HepG2 (cell line): ENCODE results near the gene TPD52L2. TPM values are rescaled to one million over a fixed set of nuclear protein-coding genes. Genes with fewer than 3 reads are reported as not detected.

Source experiments
- CENPT ChIP-seq: sonication (generic); formaldehyde crosslinking; IDR thresholded peaks from 2 replicates; pipeline ENCODE4 v1.8.0; 2022; ENCODE audit warnings: low read depth, mild to moderate bottlenecking, moderate library complexity, missing genetic modification reagents
- DMAP1 ChIP-seq: IDR thresholded peaks from 2 replicates; pipeline ENCODE4 v1.6.1; 2016
- DNMT1 ChIP-seq: sonication (generic); formaldehyde crosslinking; IDR thresholded peaks from 2 replicates; pipeline ENCODE4 v1.5.1; 2020; ENCODE audit warnings: mild to moderate bottlenecking, missing genetic modification reagents
- ELK4 ChIP-seq: sonication (generic); formaldehyde crosslinking; IDR thresholded peaks from 2 replicates; pipeline ENCODE4 v1.9.0; 2021; ENCODE audit warnings: missing genetic modification reagents, borderline replicate concordance
- HIVEP1 ChIP-seq: sonication (generic); formaldehyde crosslinking; IDR thresholded peaks from 2 replicates; pipeline ENCODE4 v1.4.0; 2020; ENCODE audit warnings: mild to moderate bottlenecking, missing genetic modification reagents
- IKZF5 ChIP-seq: IDR thresholded peaks from 2 replicates; pipeline ENCODE4 v1.6.1; 2018; ENCODE audit warnings: missing genetic modification reagents, mild to moderate bottlenecking, missing compliant biosample characterization
- IRF1 ChIP-seq: sonication (generic); formaldehyde crosslinking; IDR thresholded peaks from 2 replicates; pipeline ENCODE4 v1.4.0; 2020; ENCODE audit warnings: low read depth, mild to moderate bottlenecking, missing genetic modification reagents
- JUNB ChIP-seq: sonication (generic); formaldehyde crosslinking; IDR thresholded peaks from 2 replicates; pipeline ENCODE4 v1.8.0; 2022; ENCODE audit warnings: missing genetic modification reagents, mild to moderate bottlenecking, borderline replicate concordance
- KDM5B ChIP-seq: sonication (generic); formaldehyde crosslinking; IDR thresholded peaks from 2 replicates; pipeline ENCODE4 v1.4.0; 2020; ENCODE audit warnings: missing genetic modification reagents, mild to moderate bottlenecking, borderline replicate concordance
- LCORL ChIP-seq, 2 experiments: fragments of 450-650 bp in 1 of 2; sonication (generic) in 1 of 2; formaldehyde crosslinking in 1 of 2; IDR thresholded peaks; 2 replicates each; pipeline versions ENCODE4 v1.5.0 to v1.6.1; 2017 to 2020; ENCODE audit warnings: antibody characterized with exemption in 1 of 2, missing genetic modification reagents in 1 of 2
- MAF1 ChIP-seq: sonication (generic); formaldehyde crosslinking; IDR thresholded peaks from 2 replicates; pipeline ENCODE4 v1.5.0; 2020; ENCODE audit warnings: missing genetic modification reagents, borderline replicate concordance
- MAFK ChIP-seq, 2 experiments: IDR thresholded peaks in 1 of 2; conservative IDR thresholded peaks in 1 of 2; 2 replicates each; pipeline ENCODE4 v1.6.1; 2011; ENCODE audit warnings: improper control_type of control experiment in 2 of 2, low read length in 2 of 2
- MATR3 ChIP-seq: sonication (generic); formaldehyde crosslinking; IDR thresholded peaks from 2 replicates; pipeline ENCODE4 v1.4.0; 2020; ENCODE audit warnings: missing genetic modification reagents
- MIER3 ChIP-seq: IDR thresholded peaks from 2 replicates; pipeline ENCODE4 v1.6.1; 2016; ENCODE audit warnings: missing compliant biosample characterization, borderline replicate concordance
- NONO ChIP-seq, 2 experiments: fragments of 450-650 bp in 1 of 2; sonication (generic) in 1 of 2; formaldehyde crosslinking in 1 of 2; IDR thresholded peaks in 1 of 2; conservative IDR thresholded peaks in 1 of 2; 2 replicates each; pipeline versions ENCODE4 v1.6.1 to v1.8.0; 2017 to 2022; ENCODE audit warnings: mild to moderate bottlenecking in 1 of 2, missing genetic modification reagents in 1 of 2, moderate library complexity in 1 of 2
- PHF20 ChIP-seq: sonication (generic); formaldehyde crosslinking; IDR thresholded peaks from 2 replicates; pipeline ENCODE4 v1.5.0; 2020; ENCODE audit warnings: mild to moderate bottlenecking, missing genetic modification reagents
- PLRG1 ChIP-seq: fragments of 450-650 bp; conservative IDR thresholded peaks from 2 replicates; pipeline ENCODE4 v1.6.1; 2016
- RFX5 ChIP-seq: IDR thresholded peaks from 2 replicates; pipeline ENCODE4 v1.6.1; 2011; ENCODE audit warnings: low read depth, low read length, improper control_type of control experiment
- SMAD1 ChIP-seq: sonication (generic); formaldehyde crosslinking; IDR thresholded peaks from 2 replicates; pipeline ENCODE4 v1.4.0; 2020; ENCODE audit warnings: missing genetic modification reagents, low read depth, mild to moderate bottlenecking, borderline replicate concordance
- WIZ ChIP-seq: sonication (generic); formaldehyde crosslinking; IDR thresholded peaks from 2 replicates; pipeline ENCODE4 v1.5.1; 2020; ENCODE audit warnings: mild to moderate bottlenecking, missing genetic modification reagents
- ZNF136 ChIP-seq: sonication (generic); formaldehyde crosslinking; IDR thresholded peaks from 2 replicates; pipeline ENCODE4 v1.8.1; 2022; ENCODE audit warnings: low read depth, mild to moderate bottlenecking, moderate library complexity, missing genetic modification reagents
- ZNF513 ChIP-seq: sonication (generic); formaldehyde crosslinking; conservative IDR thresholded peaks from 2 replicates; pipeline ENCODE4 v1.5.0; 2020; ENCODE audit warnings: missing genetic modification reagents
- ZNF720 ChIP-seq: sonication (generic); formaldehyde crosslinking; IDR thresholded peaks from 2 replicates; pipeline ENCODE4 v1.4.0; 2020; ENCODE audit warnings: missing genetic modification reagents
- ZNF780A ChIP-seq: sonication (generic); formaldehyde crosslinking; IDR thresholded peaks from 2 replicates; pipeline ENCODE4 v1.8.0; 2022; ENCODE audit warnings: mild to moderate bottlenecking, missing genetic modification reagents, moderate library complexity
- ZNF891 ChIP-seq: sonication (generic); formaldehyde crosslinking; IDR thresholded peaks from 2 replicates; pipeline ENCODE4 v1.5.0; 2020; ENCODE audit warnings: mild to moderate bottlenecking, missing genetic modification reagents
- polyA plus RNA-seq, 8 experiments: library from polyadenylated mRNA; depleted of rRNA in 3 of 8; stranded (reverse) in 7 of 8; unstranded in 1 of 8; fragments of >200 nt; fragmentation: Illumina TruSeq in 4 of 8; extraction: Trizol in 4 of 8; gene quantifications; 2 replicates each; pipeline versions ENCODE4 v1.2.1 to v1.2.3, GENCODE V29; 2011 to 2016; ENCODE audit warnings: low read depth in 4 of 8, missing spikeins in 1 of 8, mixed read lengths in 1 of 8; ENCODE audit not compliant: insufficient read depth in 1 of 8
- total RNA-seq, 5 experiments: library from RNA; depleted of rRNA; stranded (reverse); fragments of >200 nt; fragmentation: Illumina TruSeq; extraction: Trizol; gene quantifications; 2 replicates each; pipeline ENCODE4 v1.2.3, GENCODE V29; 2016; ENCODE audit warnings: low read depth in 1 of 5

TPD52L2 gene
- total and polyA plus RNA-seq, 2 of the 13 experiments (the other 11 are each of a cell fraction or from before 2014, with no cell fraction given): 156 to 184 TPM

GRCh38 chr20:63854069-63854765, 10.9 kb upstream of the TPD52L2 start (continued):
- peak; percentile 55; the same call in 1 of the 2 replicates for TF ChIP-seq ELK4
- TF ChIP-seq MAFK (conservative IDR thresholded peaks at IDR 0.05 in 1 of 2, IDR thresholded peaks at IDR 0.05 in 1 of 2; ENCODE audit: low read length in 2 of 2): no peak
- TF ChIP-seq ZNF136 (CRISPR knock-in tag): no peak
- no peak for TF ChIP-seq HIVEP1
- 0 out of 2 replicates have a peak, but pooled peaks have one; percentile 83 for TF ChIP-seq MAF1 (CRISPR knock-in tag)
- TF ChIP-seq ZNF891 (CRISPR knock-in tag): no peak; the same call in 1 of the 2 replicates
- TF ChIP-seq CENPT (CRISPR knock-in tag): peak; percentile 52; the same call in 1 of the 2 replicates
- no peak for TF ChIP-seq MIER3 (CRISPR knock-in tag)
- TF ChIP-seq PHF20 (CRISPR knock-in tag): no peak
- no peak for TF ChIP-seq ZNF720
- TF ChIP-seq IRF1 (CRISPR knock-in tag): no peak
- TF ChIP-seq JUNB (CRISPR knock-in tag): no peak
- TF ChIP-seq NONO (IDR thresholded peaks at IDR 0.05): no peak
- TF ChIP-seq NONO (CRISPR knock-in tag; conservative IDR thresholded peaks at IDR 0.05): no peak
- peak; percentile 79; the same call in 1 of the 2 replicates for TF ChIP-seq IKZF5 (CRISPR knock-in tag)
- TF ChIP-seq DNMT1 (CRISPR knock-in tag): 0 out of 2 replicates have a peak, but pooled peaks have one; percentile 61
- TF ChIP-seq WIZ (CRISPR knock-in tag): no peak
- TF ChIP-seq DMAP1 (CRISPR knock-in tag): peak; percentile 60; the same call in 1 of the 2 replicates
- TF ChIP-seq MATR3 (CRISPR knock-in tag): no peak
- 0 out of 2 replicates have a peak, but pooled peaks have one; percentile 18 for TF ChIP-seq ZNF513
- TF ChIP-seq KDM5B (CRISPR knock-in tag): no peak
- no peak for TF ChIP-seq PLRG1
- no peak for TF ChIP-seq RFX5
- TF ChIP-seq SMAD1: no peak; the same call in 1 of the 2 replicates
- no peak for TF ChIP-seq LCORL (IDR thresholded peaks at IDR 0.05)
- peak; percentile 46 for TF ChIP-seq LCORL (CRISPR knock-in tag; IDR thresholded peaks at IDR 0.05)
- no peak for TF ChIP-seq ZNF780A (CRISPR knock-in tag)
